ENCODE data around the gene NCAM1. TPM values are rescaled to one million over a fixed set of nuclear protein-coding genes. Genes with fewer than 3 reads are reported as not detected.

NCAM1 gene
- total RNA-seq, 4 donors from 2014 or later: 1.8 to 42.9 (median 10.5) TPM

Small RNA genes lying within 50 kb of the gene (small RNA-seq; reads per million reads assigned to genes)
- gene RNU7-187P: 0 reads per million in 2 donors

All from Peyer's patch (tissue), 4 donors.